K562 (cell line): ENCODE results near the gene KLK3. TPM values are rescaled to one million over a fixed set of nuclear protein-coding genes. Genes with fewer than 3 reads are reported as not detected.

Experiments
- ATF1 ChIP-seq, 2 experiments: fragments of 450-650 bp in 1 of 2; IDR thresholded peaks; 2 replicates each; pipeline ENCODE4 v1.6.1; 2016; ENCODE audit warnings: missing compliant biosample characterization in 1 of 2, missing genetic modification characterization in 1 of 2
- CBFB ChIP-seq: sonication (generic); formaldehyde crosslinking; IDR thresholded peaks from 2 replicates; pipeline ENCODE4 v1.4.0; 2020; ENCODE audit warnings: mild to moderate bottlenecking, missing genetic modification reagents
- CHD1 ChIP-seq: fragments of 200-600 bp; sonication (generic); IDR thresholded peaks from one replicate; pipeline ENCODE4 v1.6.1; 2012; ENCODE audit warnings: mild to moderate bottlenecking, moderate library complexity, low read length, inconsistent platforms
- FOS ChIP-seq: IDR thresholded peaks from 3 replicates; pipeline ENCODE4 v1.6.1; 2011; ENCODE audit not compliant: insufficient read length; ENCODE audit errors: extremely low read depth
- MCM5 ChIP-seq: fragments of 450-650 bp; IDR thresholded peaks from 2 replicates; pipeline ENCODE4 v1.6.1; 2016; ENCODE audit warnings: low read depth
- NRF1 ChIP-seq, 2 experiments: fragments of 450-650 bp; IDR thresholded peaks in 1 of 2; conservative IDR thresholded peaks in 1 of 2; 2 replicates each; pipeline ENCODE4 v1.6.1; 2014; ENCODE audit warnings: mild to moderate bottlenecking in 2 of 2
- PML ChIP-seq: IDR thresholded peaks from 2 replicates; pipeline ENCODE4 v1.6.1; 2012; ENCODE audit warnings: low read length, inconsistent platforms
- POLR2G ChIP-seq: fragments of 200-400 bp; formaldehyde crosslinking; IDR thresholded peaks from 2 replicates; pipeline ENCODE4 v1.6.1; 2017; ENCODE audit warnings: low read depth, mild to moderate bottlenecking, antibody characterized with exemption, low read length, moderate library complexity
- PTBP1 ChIP-seq: fragments of 200-400 bp; formaldehyde crosslinking; IDR thresholded peaks from 2 replicates; pipeline ENCODE4 v1.6.1; 2017; ENCODE audit warnings: low read depth, low read length
- ZFP36 ChIP-seq: fragments of 150-350 bp; IDR thresholded peaks from 2 replicates; pipeline ENCODE4 v1.6.1; 2018; ENCODE audit warnings: low read length, low read depth; ENCODE audit not compliant: partially characterized antibody
- ZNF184 ChIP-seq: sonication (generic); formaldehyde crosslinking; IDR thresholded peaks from 2 replicates; pipeline ENCODE4 v1.5.0; 2020; ENCODE audit warnings: missing genetic modification reagents
- ZNF23 ChIP-seq: fragments of 250-450 bp; sonication (Bioruptor Pico); IDR thresholded peaks from 2 replicates; pipeline ENCODE4 v1.4.0; 2020; ENCODE audit warnings: mild to moderate bottlenecking
- ZNF431 ChIP-seq: sonication (generic); formaldehyde crosslinking; IDR thresholded peaks from 2 replicates; pipeline ENCODE4 v1.8.0; 2022; ENCODE audit warnings: mild to moderate bottlenecking, missing genetic modification reagents
- ZNF785 ChIP-seq: fragments of 250-450 bp; sonication (Bioruptor Pico); IDR thresholded peaks from 2 replicates; pipeline ENCODE4 v1.4.0; 2020; ENCODE audit warnings: mild to moderate bottlenecking
- polyA plus RNA-seq, 8 experiments: library from polyadenylated mRNA; depleted of rRNA in 4 of 8; stranded (reverse) in 5 of 8; unstranded in 3 of 8; fragments of >200 nt; fragmentation: Nextera tagmentation in 2 of 8; fragmentation: Illumina TruSeq in 1 of 8; extraction: Ambion mirVana in 2 of 8; extraction: Trizol in 1 of 8; gene quantifications; 2 replicates each; pipeline versions ENCODE4 v1.2.1 to v1.2.3, GENCODE V29; 2011 to 2014; ENCODE audit warnings: inconsistent platforms in 1 of 8, missing spikeins in 1 of 8
- total RNA-seq, 7 experiments: library from RNA; depleted of rRNA in 6 of 7; stranded (reverse); fragments of >200 nt in 6 of 7; fragmentation: Illumina TruSeq in 2 of 7; extraction: Trizol in 2 of 7; gene quantifications; 2 replicates each; pipeline versions ENCODE4 v1.2.1 to v1.2.3, GENCODE V29; 2011 to 2021; ENCODE audit warnings: low replicate concordance in 1 of 7
- TF ChIP-seq, protein P1 (sequence below): fragments of 450-650 bp; IDR thresholded peaks from 2 replicates; pipeline ENCODE4 v1.6.1; 2016
- TF ChIP-seq, protein P2 (sequence below): sonication (generic); formaldehyde crosslinking; IDR thresholded peaks from 2 replicates; pipeline ENCODE4 v1.8.0; 2022; ENCODE audit warnings: missing genetic modification reagents, mild to moderate bottlenecking, borderline replicate concordance
- TF ChIP-seq, protein P3 (sequence below): fragments of 450-650 bp; IDR thresholded peaks from 2 replicates; pipeline ENCODE4 v1.6.1; 2018; ENCODE audit warnings: mild to moderate bottlenecking, low read depth; ENCODE audit not compliant: partially characterized antibody
- TF ChIP-seq, protein P4 (sequence below): IDR thresholded peaks from 3 replicates; pipeline ENCODE4 v1.6.1; 2011; ENCODE audit warnings: borderline replicate concordance, mild to moderate bottlenecking, moderate library complexity; ENCODE audit not compliant: insufficient read length; ENCODE audit errors: extremely low read depth
- TF ChIP-seq, protein P5 (sequence below), 2 experiments: fragments of 450-650 bp in 1 of 2; sonication (generic) in 1 of 2; formaldehyde crosslinking; conservative IDR thresholded peaks; 2 replicates each; pipeline versions ENCODE4 v1.4.0 to v1.8.1; 2020 to 2022; ENCODE audit warnings: mild to moderate bottlenecking in 1 of 2, missing genetic modification reagents in 1 of 2
- TF ChIP-seq, protein P6 (sequence below): fragments of 250-450 bp; sonication (Bioruptor Pico); IDR thresholded peaks from 2 replicates; pipeline ENCODE4 v1.8.0; 2021; ENCODE audit warnings: mild to moderate bottlenecking, moderate library complexity

Gene KLK3
- total and polyA plus RNA-seq, 9 of the 15 experiments (the other 6 are each of a cell fraction or from before 2014, with no cell fraction given), result not detected

DNA sequence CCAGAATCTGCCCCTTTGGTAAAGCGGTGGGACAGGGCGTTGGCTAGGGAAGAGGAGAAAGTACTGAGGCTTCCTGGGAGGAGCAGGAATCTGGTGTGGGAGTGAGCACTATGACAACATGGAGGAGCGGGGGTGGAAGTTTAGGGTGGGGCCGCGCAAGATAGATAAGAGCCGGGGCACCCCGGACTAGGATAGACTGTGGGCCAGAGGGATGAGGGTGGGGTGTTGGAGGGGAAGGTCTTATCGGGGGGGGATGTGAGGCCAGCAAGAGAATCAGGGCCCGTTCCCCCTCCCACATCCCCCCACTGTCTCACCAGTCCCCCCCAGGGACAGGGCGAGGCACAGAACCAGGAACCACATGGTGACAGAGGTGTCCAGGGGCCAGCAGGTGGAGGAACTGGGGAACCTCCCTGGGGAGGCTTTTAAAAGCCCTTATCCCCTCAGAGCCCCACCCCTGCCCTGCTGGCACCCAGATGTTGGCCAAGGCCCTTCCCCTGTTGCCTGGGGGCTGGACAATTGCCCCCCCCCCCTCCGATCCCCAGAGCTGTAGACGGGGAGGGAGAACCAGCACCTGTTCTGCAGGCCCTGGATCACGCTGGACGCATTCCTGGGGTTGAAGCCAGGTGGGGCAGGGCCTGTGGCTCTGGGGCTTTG lies 31.2 kb upstream of the KLK3 start, which contains the start of gene KLK1 (continued):
- TF ChIP-seq, protein P1, sequence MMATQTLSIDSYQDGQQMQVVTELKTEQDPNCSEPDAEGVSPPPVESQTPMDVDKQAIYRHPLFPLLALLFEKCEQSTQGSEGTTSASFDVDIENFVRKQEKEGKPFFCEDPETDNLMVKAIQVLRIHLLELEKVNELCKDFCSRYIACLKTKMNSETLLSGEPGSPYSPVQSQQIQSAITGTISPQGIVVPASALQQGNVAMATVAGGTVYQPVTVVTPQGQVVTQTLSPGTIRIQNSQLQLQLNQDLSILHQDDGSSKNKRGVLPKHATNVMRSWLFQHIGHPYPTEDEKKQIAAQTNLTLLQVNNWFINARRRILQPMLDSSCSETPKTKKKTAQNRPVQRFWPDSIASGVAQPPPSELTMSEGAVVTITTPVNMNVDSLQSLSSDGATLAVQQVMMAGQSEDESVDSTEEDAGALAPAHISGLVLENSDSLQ, result no peak
- TF ChIP-seq, protein P2, sequence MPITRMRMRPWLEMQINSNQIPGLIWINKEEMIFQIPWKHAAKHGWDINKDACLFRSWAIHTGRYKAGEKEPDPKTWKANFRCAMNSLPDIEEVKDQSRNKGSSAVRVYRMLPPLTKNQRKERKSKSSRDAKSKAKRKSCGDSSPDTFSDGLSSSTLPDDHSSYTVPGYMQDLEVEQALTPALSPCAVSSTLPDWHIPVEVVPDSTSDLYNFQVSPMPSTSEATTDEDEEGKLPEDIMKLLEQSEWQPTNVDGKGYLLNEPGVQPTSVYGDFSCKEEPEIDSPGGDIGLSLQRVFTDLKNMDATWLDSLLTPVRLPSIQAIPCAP (CRISPR knock-in tag), result no peak
- no peak for TF ChIP-seq ZFP36
- no peak for TF ChIP-seq PML
- TF ChIP-seq, protein P3, sequence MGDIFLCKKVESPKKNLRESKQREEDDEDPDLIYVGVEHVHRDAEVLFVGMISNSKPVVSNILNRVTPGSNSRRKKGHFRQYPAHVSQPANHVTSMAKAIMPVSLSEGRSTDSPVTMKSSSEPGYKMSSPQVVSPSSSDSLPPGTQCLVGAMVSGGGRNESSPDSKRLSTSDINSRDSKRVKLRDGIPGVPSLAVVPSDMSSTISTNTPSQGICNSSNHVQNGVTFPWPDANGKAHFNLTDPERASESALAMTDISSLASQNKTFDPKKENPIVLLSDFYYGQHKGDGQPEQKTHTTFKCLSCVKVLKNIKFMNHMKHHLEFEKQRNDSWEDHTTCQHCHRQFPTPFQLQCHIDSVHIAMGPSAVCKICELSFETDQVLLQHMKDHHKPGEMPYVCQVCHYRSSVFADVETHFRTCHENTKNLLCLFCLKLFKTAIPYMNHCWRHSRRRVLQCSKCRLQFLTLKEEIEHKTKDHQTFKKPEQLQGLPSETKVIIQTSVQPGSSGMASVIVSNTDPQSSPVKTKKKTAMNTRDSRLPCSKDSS, result no peak
- TF ChIP-seq ZNF184 (CRISPR knock-in tag), result no peak
- TF ChIP-seq FOS, result no peak
- no peak for TF ChIP-seq ZNF23 (CRISPR knock-in tag)
- TF ChIP-seq ZNF431 (CRISPR knock-in tag), result no peak
- TF ChIP-seq PTBP1, result no peak
- no peak for TF ChIP-seq CBFB (CRISPR knock-in tag)
- TF ChIP-seq, protein P4, sequence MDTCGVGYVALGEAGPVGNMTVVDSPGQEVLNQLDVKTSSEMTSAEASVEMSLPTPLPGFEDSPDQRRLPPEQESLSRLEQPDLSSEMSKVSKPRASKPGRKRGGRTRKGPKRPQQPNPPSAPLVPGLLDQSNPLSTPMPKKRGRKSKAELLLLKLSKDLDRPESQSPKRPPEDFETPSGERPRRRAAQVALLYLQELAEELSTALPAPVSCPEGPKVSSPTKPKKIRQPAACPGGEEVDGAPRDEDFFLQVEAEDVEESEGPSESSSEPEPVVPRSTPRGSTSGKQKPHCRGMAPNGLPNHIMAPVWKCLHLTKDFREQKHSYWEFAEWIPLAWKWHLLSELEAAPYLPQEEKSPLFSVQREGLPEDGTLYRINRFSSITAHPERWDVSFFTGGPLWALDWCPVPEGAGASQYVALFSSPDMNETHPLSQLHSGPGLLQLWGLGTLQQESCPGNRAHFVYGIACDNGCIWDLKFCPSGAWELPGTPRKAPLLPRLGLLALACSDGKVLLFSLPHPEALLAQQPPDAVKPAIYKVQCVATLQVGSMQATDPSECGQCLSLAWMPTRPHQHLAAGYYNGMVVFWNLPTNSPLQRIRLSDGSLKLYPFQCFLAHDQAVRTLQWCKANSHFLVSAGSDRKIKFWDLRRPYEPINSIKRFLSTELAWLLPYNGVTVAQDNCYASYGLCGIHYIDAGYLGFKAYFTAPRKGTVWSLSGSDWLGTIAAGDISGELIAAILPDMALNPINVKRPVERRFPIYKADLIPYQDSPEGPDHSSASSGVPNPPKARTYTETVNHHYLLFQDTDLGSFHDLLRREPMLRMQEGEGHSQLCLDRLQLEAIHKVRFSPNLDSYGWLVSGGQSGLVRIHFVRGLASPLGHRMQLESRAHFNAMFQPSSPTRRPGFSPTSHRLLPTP, result no peak
- TF ChIP-seq POLR2G, result no peak
- TF ChIP-seq, protein P5, sequence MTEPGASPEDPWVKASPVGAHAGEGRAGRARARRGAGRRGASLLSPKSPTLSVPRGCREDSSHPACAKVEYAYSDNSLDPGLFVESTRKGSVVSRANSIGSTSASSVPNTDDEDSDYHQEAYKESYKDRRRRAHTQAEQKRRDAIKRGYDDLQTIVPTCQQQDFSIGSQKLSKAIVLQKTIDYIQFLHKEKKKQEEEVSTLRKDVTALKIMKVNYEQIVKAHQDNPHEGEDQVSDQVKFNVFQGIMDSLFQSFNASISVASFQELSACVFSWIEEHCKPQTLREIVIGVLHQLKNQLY (CRISPR knock-in tag; conservative IDR thresholded peaks at IDR 0.05), result no peak
- no peak for TF ChIP-seq ZNF785
- TF ChIP-seq, protein P6, sequence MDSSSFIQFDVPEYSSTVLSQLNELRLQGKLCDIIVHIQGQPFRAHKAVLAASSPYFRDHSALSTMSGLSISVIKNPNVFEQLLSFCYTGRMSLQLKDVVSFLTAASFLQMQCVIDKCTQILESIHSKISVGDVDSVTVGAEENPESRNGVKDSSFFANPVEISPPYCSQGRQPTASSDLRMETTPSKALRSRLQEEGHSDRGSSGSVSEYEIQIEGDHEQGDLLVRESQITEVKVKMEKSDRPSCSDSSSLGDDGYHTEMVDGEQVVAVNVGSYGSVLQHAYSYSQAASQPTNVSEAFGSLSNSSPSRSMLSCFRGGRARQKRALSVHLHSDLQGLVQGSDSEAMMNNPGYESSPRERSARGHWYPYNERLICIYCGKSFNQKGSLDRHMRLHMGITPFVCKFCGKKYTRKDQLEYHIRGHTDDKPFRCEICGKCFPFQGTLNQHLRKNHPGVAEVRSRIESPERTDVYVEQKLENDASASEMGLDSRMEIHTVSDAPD, result no peak
- TF ChIP-seq ATF1 (CRISPR knock-in tag; IDR thresholded peaks at IDR 0.05), result no peak
- TF ChIP-seq ATF1 (tag; IDR thresholded peaks at IDR 0.05), result no peak
- no peak for TF ChIP-seq CHD1
- peak; percentile 41 to 44; a peak in 2 of 4 replicates for TF ChIP-seq NRF1 (conservative IDR thresholded peaks at IDR 0.05 in 1 of 2, IDR thresholded peaks at IDR 0.05 in 1 of 2)
- no peak for TF ChIP-seq MCM5
